GM12878 (cell line): ENCODE measurements around the gene DUS4L. TPM values are rescaled to one million over a fixed set of nuclear protein-coding genes. Genes with fewer than 3 reads are reported as not detected.
A peak's percentile ranks its signal among the peaks of the same experiment; 100 is the strongest.

Experiments
- ATAC-seq: fragments of 200-7000 bp; cut with Tn5 transposase; 3 replicates; pipeline ENCODE4 v1.9.1; 2020; ENCODE audit warnings: mild to moderate bottlenecking, moderate library complexity
- BruUV-seq: library from RNA; stranded (reverse); fragments of 400-500 nt; replicated peaks from 2 replicates; lab custom pipeline; 2021; lab: Mats Ljungman, UMichigan
- CTCF ChIA-PET: fragments of 300-600 bp; sonication (Branson Sonifier 250); formaldehyde crosslinking; extraction: SDS; loops from one replicate; lab custom pipeline; 2021; ENCODE audit warnings: inconsistent platforms; lab: Yijun Ruan, JAX
- POLR2A ChIA-PET: fragments of 350-600 bp; formaldehyde crosslinking; extraction: SDS; loops from one replicate; lab custom pipeline; 2021; ENCODE audit warnings: inconsistent platforms; lab: Charles Lee
- RAD21 ChIA-PET: fragments of 300-600 bp; sonication (Branson Sonifier 250); formaldehyde crosslinking; loops from one replicate; lab custom pipeline; 2023; ENCODE audit warnings: antibody characterized with exemption; ENCODE audit not compliant: unreplicated experiment; lab: Charles Lee
- SMC1A ChIA-PET: fragments of 300-600 bp; sonication (Branson Sonifier 250); formaldehyde crosslinking; loops from one replicate; lab custom pipeline; 2023; ENCODE audit not compliant: unreplicated experiment, uncharacterized antibody; lab: Charles Lee
- DNase-seq: peaks from one replicate; pipeline ENCODE4 v3.0.0-alpha.2; 2011; ENCODE audit warnings: low read depth, low spot score
- FAIRE-seq: peaks from 3 replicates; lab custom pipeline; 2011; peaks lifted over from hg19 to GRCh38; lab: Jason Lieb, UNC
- H2AFZ ChIP-seq: 2 replicates; pipeline ENCODE4 v1.6.0; 2011; ENCODE audit warnings: low read depth, low read length, control low read depth; ENCODE audit not compliant: control insufficient read depth
- H3K27ac ChIP-seq: 2 replicates; pipeline ENCODE4 v1.5.1; 2011; ENCODE audit warnings: control low read depth; ENCODE audit not compliant: control insufficient read depth, insufficient read depth
- H3K27me3 ChIP-seq, 2 experiments: replicated peaks in 1 of 2; 2 replicates each; pipeline versions ENCODE4 v1.6.0 to v1.6.1; 2011; ENCODE audit warnings: low read length in 1 of 2; ENCODE audit not compliant: control insufficient read depth in 2 of 2, insufficient read depth in 2 of 2
- H3K36me3 ChIP-seq, 2 experiments: 2 replicates each; pipeline ENCODE4 v1.5.1; 2011; ENCODE audit warnings: low read length in 1 of 2; ENCODE audit not compliant: control insufficient read depth in 2 of 2, insufficient read depth in 2 of 2
- H3K4me1 ChIP-seq: 2 replicates; pipeline ENCODE4 v1.6.1; 2011; ENCODE audit warnings: mild to moderate bottlenecking, low read length, moderate library complexity, mixed read lengths; ENCODE audit not compliant: control insufficient read depth, insufficient read depth
- H3K4me2 ChIP-seq: 2 replicates; pipeline ENCODE4 v1.6.0; 2011; ENCODE audit warnings: control low read depth; ENCODE audit not compliant: control insufficient read depth, insufficient read depth
- H3K4me3 ChIP-seq: fragments of 200-600 bp; sonication (generic); 2 replicates; pipeline ENCODE4 v1.5.1; 2016
- H3K79me2 ChIP-seq: 2 replicates; pipeline ENCODE4 v1.6.0; 2011; ENCODE audit warnings: low read length; ENCODE audit not compliant: control insufficient read depth, insufficient read depth
- H3K9ac ChIP-seq: 2 replicates; pipeline ENCODE4 v1.8.0; 2011; ENCODE audit warnings: low read length, control low read depth, mixed read lengths; ENCODE audit not compliant: control insufficient read depth, insufficient read depth
- H3K9me3 ChIP-seq: replicated peaks from 3 replicates; pipeline ENCODE4 v1.5.1; 2011; ENCODE audit warnings: mild to moderate bottlenecking, low read length; ENCODE audit not compliant: control insufficient read depth, insufficient read depth
- H4K20me1 ChIP-seq: 2 replicates; pipeline ENCODE4 v1.6.0; 2011; ENCODE audit not compliant: control insufficient read depth, insufficient read depth
- RAD51 ChIP-seq: fragments of 450-650 bp; IDR thresholded peaks from 2 replicates; pipeline ENCODE4 v1.6.1; 2016; ENCODE audit warnings: moderate library complexity, mild to moderate bottlenecking, inconsistent platforms
- SRF ChIP-seq, 2 experiments: IDR thresholded peaks; 2 replicates each; pipeline ENCODE4 v1.6.1; 2011; ENCODE audit warnings: low read depth in 2 of 2, low read length in 2 of 2, mild to moderate bottlenecking in 1 of 2, moderate library complexity in 1 of 2
- ZBED1 ChIP-seq: IDR thresholded peaks from 2 replicates; pipeline ENCODE4 v1.6.1; 2016; ENCODE audit warnings: borderline replicate concordance
- ZNF622 ChIP-seq: fragments of 450-650 bp; IDR thresholded peaks from 2 replicates; pipeline ENCODE4 v1.6.1; 2017; ENCODE audit warnings: mild to moderate bottlenecking, inconsistent platforms
- WGBS: methylation state at CpG from one replicate; pipeline ENCODE4 v1.1.6; 2016; ENCODE audit warnings: low lambda C conversion rate; ENCODE audit not compliant: insufficient replicate concordance, insufficient coverage; ENCODE audit errors: missing lambda C conversion rate; 5-methylcytosine and 5-hydroxymethylcytosine counted together
- in situ Hi-C: fragments of 300-500 bp; cut with MboI; formaldehyde crosslinking; loops from 9 replicates; pipeline ENCODE4 v1.14.3; 2018; ENCODE audit warnings: mixed read lengths
- intact Hi-C: fragments of 100-400 bp; cut with micrococcal nuclease; formaldehyde crosslinking; loops from one replicate; pipeline ENCODE4 v1.14.2; 2022; ENCODE audit not compliant: unreplicated experiment
- polyA plus RNA-seq, 11 experiments: library from polyadenylated mRNA; depleted of rRNA in 4 of 11; unstranded in 6 of 11; stranded (reverse) in 5 of 11; fragments of >200 nt; fragmentation: Nextera tagmentation in 4 of 11; fragmentation: Illumina TruSeq in 1 of 11; extraction: Ambion mirVana in 4 of 11; extraction: Trizol in 1 of 11; gene quantifications; 1 replicate in 1 of 11; 2 replicates in 10 of 11; pipeline versions ENCODE4 v1.2.1 to v1.2.3, GENCODE V29; 2011 to 2016; ENCODE audit warnings: inconsistent platforms in 2 of 11, missing spikeins in 2 of 11, low read depth in 1 of 11
- total RNA-seq, 4 experiments: library from RNA; depleted of rRNA in 3 of 4; stranded (reverse); fragments of >200 nt in 3 of 4; fragmentation: Illumina TruSeq in 1 of 4; extraction: Trizol in 1 of 4; gene quantifications; 2 replicates each; pipeline versions ENCODE4 v1.2.1 to v1.2.3, GENCODE V29; 2013 to 2021
- TF ChIP-seq, protein P1 (sequence below): fragments of 450-650 bp; IDR thresholded peaks from 2 replicates; pipeline ENCODE4 v1.6.1; 2017; ENCODE audit warnings: low read depth, mild to moderate bottlenecking, moderate library complexity
- TF ChIP-seq, protein P2 (sequence below): fragments of 450-650 bp; IDR thresholded peaks from 2 replicates; pipeline ENCODE4 v1.6.1; 2016; ENCODE audit warnings: mild to moderate bottlenecking, moderate library complexity, borderline replicate concordance

Gene DUS4L
- total and polyA plus RNA-seq, 10 of the 15 experiments (the other 5 are each of a cell fraction or from before 2014, with no cell fraction given) = 5.3 to 15.3 (median 12.8) TPM

- SMC1A ChIA-PET = no interaction called here
- BruUV-seq = TSS peak; percentile 58
- DNase-seq (no peak), FAIRE-seq (no peak), ATAC-seq (no peak)
- intact Hi-C loops (loop anchor here (10.0 kb wide), 1 partner anchor 144 kb away; no protein-coding TSS in a partner anchor), in situ Hi-C loops (no loop called here)
- Histone ChIP-seq H3K27me3 (no peaks in the 10 kb centered on the region), H3K9me3 (no peaks in the 10 kb centered on the region), H3K9ac (peak overlapping the region; percentile 80), H3K36me3 (peaks cover 0 to 2% of the 10 kb centered on the region in 2 experiments; a peak in 1 of 4 replicates), H3K4me2 (peak overlapping the region; percentile 92), H3K4me1 (no peaks in the 10 kb centered on the region; the same call in 1 of the 2 replicates), H3K4me3 (peak overlapping the region; percentile 84), H3K79me2 (peaks cover 6% of the 10 kb centered on the region), H4K20me1 (no peaks in the 10 kb centered on the region), H2AFZ (peak overlapping the region; percentile 67), H3K27ac (peak overlapping the region; percentile 70)
- 51% methylated on average over 10 of the region's 10 CpGs for WGBS
- TF ChIP-seq RAD51 (no peak), ZNF622 (no peak), SRF (IDR thresholded peaks at IDR 0.05; ENCODE audit: low read depth in 2 of 2, low read length in 2 of 2) (no peak), ZBED1 (no peak)
- TF ChIP-seq, protein P1, sequence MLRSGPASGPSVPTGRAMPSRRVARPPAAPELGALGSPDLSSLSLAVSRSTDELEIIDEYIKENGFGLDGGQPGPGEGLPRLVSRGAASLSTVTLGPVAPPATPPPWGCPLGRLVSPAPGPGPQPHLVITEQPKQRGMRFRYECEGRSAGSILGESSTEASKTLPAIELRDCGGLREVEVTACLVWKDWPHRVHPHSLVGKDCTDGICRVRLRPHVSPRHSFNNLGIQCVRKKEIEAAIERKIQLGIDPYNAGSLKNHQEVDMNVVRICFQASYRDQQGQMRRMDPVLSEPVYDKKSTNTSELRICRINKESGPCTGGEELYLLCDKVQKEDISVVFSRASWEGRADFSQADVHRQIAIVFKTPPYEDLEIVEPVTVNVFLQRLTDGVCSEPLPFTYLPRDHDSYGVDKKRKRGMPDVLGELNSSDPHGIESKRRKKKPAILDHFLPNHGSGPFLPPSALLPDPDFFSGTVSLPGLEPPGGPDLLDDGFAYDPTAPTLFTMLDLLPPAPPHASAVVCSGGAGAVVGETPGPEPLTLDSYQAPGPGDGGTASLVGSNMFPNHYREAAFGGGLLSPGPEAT = 0 out of 2 replicates have a peak, but pooled peaks have one; percentile 3
- TF ChIP-seq, protein P2, sequence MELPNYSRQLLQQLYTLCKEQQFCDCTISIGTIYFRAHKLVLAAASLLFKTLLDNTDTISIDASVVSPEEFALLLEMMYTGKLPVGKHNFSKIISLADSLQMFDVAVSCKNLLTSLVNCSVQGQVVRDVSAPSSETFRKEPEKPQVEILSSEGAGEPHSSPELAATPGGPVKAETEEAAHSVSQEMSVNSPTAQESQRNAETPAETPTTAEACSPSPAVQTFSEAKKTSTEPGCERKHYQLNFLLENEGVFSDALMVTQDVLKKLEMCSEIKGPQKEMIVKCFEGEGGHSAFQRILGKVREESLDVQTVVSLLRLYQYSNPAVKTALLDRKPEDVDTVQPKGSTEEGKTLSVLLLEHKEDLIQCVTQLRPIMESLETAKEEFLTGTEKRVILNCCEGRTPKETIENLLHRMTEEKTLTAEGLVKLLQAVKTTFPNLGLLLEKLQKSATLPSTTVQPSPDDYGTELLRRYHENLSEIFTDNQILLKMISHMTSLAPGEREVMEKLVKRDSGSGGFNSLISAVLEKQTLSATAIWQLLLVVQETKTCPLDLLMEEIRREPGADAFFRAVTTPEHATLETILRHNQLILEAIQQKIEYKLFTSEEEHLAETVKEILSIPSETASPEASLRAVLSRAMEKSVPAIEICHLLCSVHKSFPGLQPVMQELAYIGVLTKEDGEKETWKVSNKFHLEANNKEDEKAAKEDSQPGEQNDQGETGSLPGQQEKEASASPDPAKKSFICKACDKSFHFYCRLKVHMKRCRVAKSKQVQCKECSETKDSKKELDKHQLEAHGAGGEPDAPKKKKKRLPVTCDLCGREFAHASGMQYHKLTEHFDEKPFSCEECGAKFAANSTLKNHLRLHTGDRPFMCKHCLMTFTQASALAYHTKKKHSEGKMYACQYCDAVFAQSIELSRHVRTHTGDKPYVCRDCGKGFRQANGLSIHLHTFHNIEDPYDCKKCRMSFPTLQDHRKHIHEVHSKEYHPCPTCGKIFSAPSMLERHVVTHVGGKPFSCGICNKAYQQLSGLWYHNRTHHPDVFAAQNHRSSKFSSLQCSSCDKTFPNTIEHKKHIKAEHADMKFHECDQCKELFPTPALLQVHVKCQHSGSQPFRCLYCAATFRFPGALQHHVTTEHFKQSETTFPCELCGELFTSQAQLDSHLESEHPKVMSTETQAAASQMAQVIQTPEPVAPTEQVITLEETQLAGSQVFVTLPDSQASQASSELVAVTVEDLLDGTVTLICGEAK = peak; percentile 39; the same call in 1 of the 2 replicates
- RAD21 ChIA-PET = no interaction called here
- CTCF ChIA-PET = interaction anchor here (1.0 kb wide), 2 partner anchors 16 to 19 kb away, joined by 3 read pairs; no protein-coding TSS in a partner anchor
- POLR2A ChIA-PET = interaction anchor here (0.5 kb wide), 1 partner anchor 34 kb away, joined by 5 read pairs; no protein-coding TSS in a partner anchor
Observed at GRCh38 chr7:107580716-107581383, 17.1 kb downstream of the DUS4L start.
